Bronchial epithelial cell (primary cell): ENCODE data around the gene PIWIL4. TPM values are rescaled to one million over a fixed set of nuclear protein-coding genes. Genes with fewer than 3 reads are reported as not detected.

Experiments
- DNase-seq: peaks from one replicate; pipeline ENCODE4 v3.0.0-alpha.2; 2010; ENCODE audit warnings: low read depth
- FAIRE-seq: peaks from 2 replicates; lab custom pipeline; 2011; peaks lifted over from hg19 to GRCh38; lab: Jason Lieb, UNC
- H3K27me3 ChIP-seq: 2 replicates; pipeline ENCODE4 v1.5.1; 2011; ENCODE audit warnings: low read length; ENCODE audit not compliant: control insufficient read depth, insufficient read depth
- H3K36me3 ChIP-seq: 2 replicates; pipeline ENCODE4 v1.5.1; 2011; ENCODE audit warnings: low read length; ENCODE audit not compliant: control insufficient read depth, insufficient read depth
- H3K4me3 ChIP-seq: 2 replicates; pipeline ENCODE4 v1.5.1; 2011; ENCODE audit warnings: mild to moderate bottlenecking, low read depth, low read length, control low read depth
- CTCF ChIP-seq: IDR thresholded peaks from 2 replicates; pipeline ENCODE4 v1.5.1; 2011; ENCODE audit warnings: mild to moderate bottlenecking, moderate library complexity, low read length, control low read depth, inconsistent platforms; ENCODE audit not compliant: insufficient read depth, severe bottlenecking
- total RNA-seq: library from RNA; depleted of rRNA; stranded (reverse); fragments of >200 nt; gene quantifications from 2 replicates; pipeline ENCODE4 v1.2.1, GENCODE V29; 2014

Gene PIWIL4
- total RNA-seq, 1 donor from 2014 or later: 0.79 TPM

GRCh38 chr11:94586546-94586945, 19.4 kb downstream of the PIWIL4 start:
- no peak overlapping the region for H3K4me3 ChIP-seq
- no peak for TF ChIP-seq CTCF
- FAIRE-seq: no peak
- no peak for DNase-seq
- no peaks in the 10 kb centered on the region for H3K36me3 ChIP-seq
- H3K27me3 ChIP-seq: peaks cover 3% of the 10 kb centered on the region

GRCh38 chr11:94586978-94587377, 19.8 kb downstream of the PIWIL4 start:
- Histone ChIP-seq H3K4me3 (no peak overlapping the region), H3K36me3 (no peaks in the 10 kb centered on the region), H3K27me3 (peaks cover 1% of the 10 kb centered on the region)
- peak; percentile 27 for DNase-seq
- TF ChIP-seq CTCF: no peak
- FAIRE-seq: no peak

- no peaks in the 10 kb centered on the region for H3K27me3 ChIP-seq
- TF ChIP-seq CTCF: no peak
- DNase-seq (no peak), FAIRE-seq (no peak)
- H3K36me3 ChIP-seq: no peaks in the 10 kb centered on the region
- no peak overlapping the region for H3K4me3 ChIP-seq
Measured at GRCh38 chr11:94588366-94588942, 21.3 kb downstream of the PIWIL4 start.

GRCh38 chr11:94590352-94591041, 23.3 kb downstream of the PIWIL4 start:
- FAIRE-seq: peak; percentile 43

GRCh38 chr11:94593030-94593429, 25.9 kb downstream of the PIWIL4 start:
- TF ChIP-seq CTCF: no peak
- Histone ChIP-seq H3K36me3 (no peaks in the 10 kb centered on the region), H3K27me3 (no peaks in the 10 kb centered on the region), H3K4me3 (no peak overlapping the region)
- DNase-seq (peak; percentile 56), FAIRE-seq (no peak)

More at GRCh38 chr11:94590352-94591041, 23.3 kb downstream of the PIWIL4 start:
- Histone ChIP-seq H3K36me3 (no peaks in the 10 kb centered on the region), H3K27me3 (no peaks in the 10 kb centered on the region), H3K4me3 (no peak overlapping the region)
- no peak for TF ChIP-seq CTCF
- DNase-seq: no peak

- Histone ChIP-seq H3K4me3 (no peak overlapping the region), H3K36me3 (no peaks in the 10 kb centered on the region), H3K27me3 (no peaks in the 10 kb centered on the region)
- TF ChIP-seq CTCF: no peak
- DNase-seq (no peak), FAIRE-seq (no peak)
Measured at GRCh38 chr11:94595076-94595475, 27.9 kb downstream of the PIWIL4 start.
